ENCODE results near the gene RNLS.
A peak's percentile ranks its signal among the peaks of the same experiment; 100 is the strongest.
"Not testable (repeated sequence)": the region's sequence is repeated elsewhere in the genome, so short reads cannot be mapped to it uniquely, and the experiment has no call there.

Gene RNLS

GRCh38 chr10:88332503-88333247, 250.4 kb downstream of the RNLS start:
- DNase-seq, result no peak

- no peak for DNase-seq
Measured at GRCh38 chr10:88330174-88330573, 252.9 kb downstream of the RNLS start.

- DNase-seq, result no peak
Measured at GRCh38 chr10:88322324-88323063, 260.6 kb downstream of the RNLS start.

GRCh38 chr10:88319960-88320517, 263.1 kb downstream of the RNLS start:
- DNase-seq, result no peak

GRCh38 chr10:88318803-88319202, 264.3 kb downstream of the RNLS start:
- no peak for DNase-seq

GRCh38 chr10:88317099-88317498, 266.0 kb downstream of the RNLS start:
- no peak for DNase-seq

GRCh38 chr10:88316292-88316861, 266.7 kb downstream of the RNLS start:
- no peak for DNase-seq

GRCh38 chr10:88315755-88316154, 267.4 kb downstream of the RNLS start:
- peak; percentile 18 for DNase-seq

- no peak for DNase-seq
Measured at GRCh38 chr10:88314362-88314761, 268.8 kb downstream of the RNLS start.

- DNase-seq, result no peak
Measured at GRCh38 chr10:88313878-88314277, 269.2 kb downstream of the RNLS start.

- DNase-seq, result no peak
Measured at GRCh38 chr10:88312855-88313254, 270.3 kb downstream of the RNLS start.

- DNase-seq, result no peak
Measured at GRCh38 chr10:88311264-88311663, 271.9 kb downstream of the RNLS start.

GRCh38 chr10:88309365-88309764, 273.8 kb downstream of the RNLS start:
- no peak for DNase-seq

- not testable (repeated sequence) for DNase-seq
Measured at GRCh38 chr10:88308361-88308760, 274.8 kb downstream of the RNLS start.

GRCh38 chr10:88299787-88300186, 283.3 kb downstream of the RNLS start:
- no peak for DNase-seq

GRCh38 chr10:88297103-88297502, 286.0 kb downstream of the RNLS start:
- peak; percentile 41 for DNase-seq

GRCh38 chr10:88293651-88294230, 289.4 kb downstream of the RNLS start:
- DNase-seq, result no peak

GRCh38 chr10:88293073-88293472, 290.0 kb downstream of the RNLS start:
- DNase-seq, result no peak

- peak; percentile 29 for DNase-seq
Measured at GRCh38 chr10:88292185-88292514, 291.0 kb downstream of the RNLS start.

GRCh38 chr10:88291289-88292184, 291.6 kb downstream of the RNLS start:
- no peak for DNase-seq

- peak; percentile 36 for DNase-seq
Measured at GRCh38 chr10:88289342-88289741, 293.8 kb downstream of the RNLS start.

GRCh38 chr10:88288320-88289059, 294.6 kb downstream of the RNLS start:
- DNase-seq, result peak; percentile 39
